BLaER1 (cell line): ENCODE results near the gene VARS1.
A peak's percentile ranks its signal among the peaks of the same experiment; 100 is the strongest.

Experiments used
- H3K27ac ChIP-seq: shearing (Covaris generic); formaldehyde crosslinking; 2 replicates; pipeline ENCODE4 v1.8.1; 2022
- H3K27me3 ChIP-seq: shearing (Covaris generic); formaldehyde crosslinking; 2 replicates; pipeline ENCODE4 v1.8.1; 2022
- H3K36me3 ChIP-seq: shearing (Covaris generic); formaldehyde crosslinking; 2 replicates; pipeline ENCODE4 v1.8.1; 2022
- H3K4me1 ChIP-seq: shearing (Covaris generic); formaldehyde crosslinking; 2 replicates; pipeline ENCODE4 v1.8.1; 2022
- H3K4me2 ChIP-seq: shearing (Covaris generic); formaldehyde crosslinking; 2 replicates; pipeline ENCODE4 v1.8.1; 2022
- H3K4me3 ChIP-seq: shearing (Covaris generic); formaldehyde crosslinking; 2 replicates; pipeline ENCODE4 v1.8.1; 2022
- H3K9ac ChIP-seq: shearing (Covaris generic); formaldehyde crosslinking; 2 replicates; pipeline ENCODE4 v1.8.1; 2022
- H3K9me3 ChIP-seq: shearing (Covaris generic); formaldehyde crosslinking; 2 replicates; pipeline ENCODE4 v1.8.1; 2022
- H4K20me1 ChIP-seq: shearing (Covaris generic); formaldehyde crosslinking; 2 replicates; pipeline ENCODE4 v1.8.1; 2022
- Cebpa-rat ChIP-seq: shearing (Covaris generic); IDR thresholded peaks from 2 replicates; pipeline ENCODE4 v1.8.1; 2022

VARS1 gene

DNA sequence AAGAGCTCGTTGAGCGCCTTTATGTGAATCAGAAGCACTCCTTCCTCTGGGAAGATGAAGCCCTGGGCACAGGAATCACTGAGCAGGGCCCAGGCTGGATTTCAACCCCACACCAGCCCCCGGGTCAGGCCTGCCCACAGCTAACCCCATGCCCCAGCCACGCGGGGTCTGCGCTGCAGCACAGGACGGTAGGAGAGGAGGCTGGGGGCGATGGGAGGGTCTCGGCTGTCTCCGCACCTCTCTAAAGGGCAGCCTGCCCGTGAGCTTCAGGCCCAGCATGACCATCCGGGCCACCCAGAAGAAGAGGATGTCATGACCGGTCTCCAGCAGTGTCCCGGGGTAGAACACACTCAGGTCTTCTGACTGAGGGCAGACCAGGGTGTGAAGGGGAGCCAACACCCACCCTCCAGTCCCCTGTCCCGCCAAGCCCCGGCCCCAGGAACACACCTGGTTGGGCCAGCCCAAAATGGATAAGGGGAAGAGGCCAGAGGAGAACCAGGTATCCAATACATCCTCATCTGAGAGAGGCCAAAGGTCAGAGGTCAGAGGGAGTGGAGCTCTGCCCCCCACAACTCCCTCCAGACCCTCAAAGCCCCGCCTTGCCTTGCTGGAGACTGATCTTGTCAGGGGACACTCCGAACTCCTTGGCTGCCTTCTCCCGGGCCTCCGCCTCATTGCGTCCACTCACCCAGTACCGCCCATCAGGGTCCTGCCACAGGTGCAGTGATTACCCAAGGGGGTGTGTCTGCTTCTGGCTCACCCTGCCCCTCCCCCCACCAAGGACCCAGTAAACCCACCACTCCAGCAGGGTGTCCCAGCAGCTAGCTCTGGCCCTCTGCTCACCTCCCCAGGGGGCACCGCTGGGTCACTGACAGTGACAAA, 14.1 kb downstream of the VARS1 start:
- H3K4me2 ChIP-seq: no peak overlapping the region
- H3K27ac ChIP-seq: no peak overlapping the region
- H4K20me1 ChIP-seq: peaks cover 12% of the 10 kb centered on the region; the same call in 1 of the 2 replicates
- H3K9ac ChIP-seq: no peak overlapping the region
- H3K4me1 ChIP-seq: peaks cover 19% of the 10 kb centered on the region
- H3K36me3 ChIP-seq: peaks cover 91% of the 10 kb centered on the region
- H3K27me3 ChIP-seq: no peaks in the 10 kb centered on the region
- no peak overlapping the region for H3K4me3 ChIP-seq
- no peak for TF ChIP-seq Cebpa-rat
- H3K9me3 ChIP-seq: no peaks in the 10 kb centered on the region

DNA sequence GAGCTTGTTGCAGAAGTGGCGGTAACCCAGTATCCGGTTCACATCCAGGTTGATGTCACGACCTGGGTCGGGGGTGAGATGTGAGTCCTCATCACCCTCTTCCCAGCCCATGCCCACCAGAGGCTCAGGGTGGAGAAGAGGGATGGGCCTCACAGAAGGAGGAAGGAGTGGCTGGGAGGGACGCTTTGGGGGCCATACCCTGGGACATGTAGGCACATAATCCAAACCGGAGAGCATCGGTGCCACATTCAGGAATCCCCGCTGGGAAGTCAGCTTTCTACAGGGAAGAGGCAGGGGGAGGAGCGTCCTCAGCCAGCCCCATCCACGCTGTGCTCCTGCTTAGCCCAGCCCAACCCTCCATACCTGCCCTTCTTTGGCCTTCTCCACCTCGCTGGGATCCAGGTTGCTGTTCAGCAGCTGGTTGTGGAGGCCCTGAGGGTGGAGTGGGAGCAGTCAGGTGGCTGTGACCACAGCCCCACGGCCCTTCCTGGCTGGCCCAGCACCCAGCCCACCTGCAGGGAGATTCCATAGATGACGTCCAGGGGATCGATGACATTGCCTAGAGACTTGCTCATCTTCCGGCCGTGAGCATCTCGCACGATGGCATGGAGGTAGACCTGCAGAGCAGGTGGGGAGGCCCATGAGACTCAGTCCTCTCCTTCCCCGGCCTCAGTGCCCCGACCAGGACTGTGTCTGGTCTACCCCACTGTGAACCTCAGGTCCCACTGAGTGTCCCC, 14.9 kb downstream of the VARS1 start:
- Histone ChIP-seq H3K36me3 (peaks cover 83% of the 10 kb centered on the region), H3K4me3 (no peak overlapping the region), H3K4me2 (no peak overlapping the region), H3K9me3 (no peaks in the 10 kb centered on the region), H3K27me3 (no peaks in the 10 kb centered on the region), H3K9ac (no peak overlapping the region), H3K27ac (no peak overlapping the region), H4K20me1 (peaks cover 12% of the 10 kb centered on the region; the same call in 1 of the 2 replicates), H3K4me1 (peaks cover 26% of the 10 kb centered on the region)
- no peak for TF ChIP-seq Cebpa-rat

DNA sequence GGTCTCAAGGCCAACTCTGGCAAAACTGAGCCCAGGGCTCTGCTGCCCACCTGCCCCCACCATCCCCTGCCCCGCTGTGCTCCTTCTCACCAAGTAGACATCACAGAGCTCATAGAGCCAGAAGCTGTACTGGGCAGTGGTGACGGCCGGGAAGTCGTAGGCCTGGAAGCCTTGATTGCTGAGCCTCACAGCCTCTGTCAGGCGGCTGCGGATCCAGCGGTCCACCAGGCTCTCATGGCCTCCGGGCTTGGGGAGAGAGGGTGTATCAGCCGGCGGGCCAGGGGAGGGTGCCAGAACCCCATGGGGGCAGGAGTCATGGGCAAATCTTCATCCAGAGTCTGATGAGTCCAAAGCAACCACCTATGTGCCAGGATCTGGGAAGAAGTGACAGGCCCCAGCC, 15.6 kb downstream of the VARS1 start:
- Histone ChIP-seq H3K36me3 (peaks cover 75% of the 10 kb centered on the region), H3K4me3 (no peak overlapping the region), H3K9ac (no peak overlapping the region), H3K27ac (no peak overlapping the region), H3K9me3 (no peaks in the 10 kb centered on the region), H3K4me1 (peaks cover 33% of the 10 kb centered on the region), H3K27me3 (no peaks in the 10 kb centered on the region), H4K20me1 (peaks cover 12% of the 10 kb centered on the region; the same call in 1 of the 2 replicates), H3K4me2 (no peak overlapping the region)
- no peak for TF ChIP-seq Cebpa-rat

DNA sequence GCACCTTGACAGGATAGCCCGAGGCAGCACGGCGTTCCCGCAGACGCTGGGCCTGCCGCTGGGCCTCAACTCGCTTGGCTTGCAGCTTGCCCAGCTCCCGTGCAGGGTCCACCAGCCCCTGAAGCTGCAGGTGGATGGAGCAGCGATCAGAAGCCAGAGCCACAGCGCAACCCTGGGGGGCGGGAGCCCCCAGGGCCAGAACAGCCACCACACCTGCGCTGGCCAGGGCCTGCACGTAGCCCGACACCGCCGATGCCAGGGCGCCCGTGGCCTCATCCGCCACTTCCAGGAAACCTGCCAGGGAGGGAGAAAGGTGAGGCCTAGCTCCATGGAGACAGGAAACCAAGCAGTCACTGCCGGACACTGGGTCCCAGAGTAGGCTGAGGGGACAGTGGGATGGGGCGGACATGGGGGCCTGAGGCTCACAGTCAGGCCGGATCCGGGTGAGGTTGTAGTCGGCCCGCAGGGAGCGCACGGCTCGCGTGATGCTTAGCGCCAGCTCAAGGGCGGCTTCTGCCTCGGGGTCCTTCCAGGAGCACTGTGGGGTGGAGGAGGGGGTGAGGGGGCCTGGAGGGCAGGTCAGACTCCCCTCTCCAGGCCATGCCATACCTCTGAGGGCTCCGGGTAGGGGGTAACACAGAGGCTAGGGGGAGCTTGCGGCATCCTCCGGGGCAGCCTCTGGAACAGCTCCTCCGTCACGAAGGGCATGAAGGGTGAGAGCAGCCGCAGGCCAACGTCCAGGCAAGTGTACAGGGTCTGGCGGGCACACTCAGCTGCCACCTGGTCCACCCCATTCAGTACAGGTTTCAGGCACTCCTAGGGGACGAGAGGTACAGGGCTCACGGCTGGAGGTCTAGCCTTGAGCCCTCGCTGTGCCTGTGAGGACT, 16.3 kb downstream of the VARS1 start:
- no peaks in the 10 kb centered on the region for H3K27me3 ChIP-seq
- no peaks in the 10 kb centered on the region for H3K9me3 ChIP-seq
- no peak overlapping the region for H3K9ac ChIP-seq
- no peak overlapping the region for H3K27ac ChIP-seq
- H4K20me1 ChIP-seq: peaks cover 12% of the 10 kb centered on the region; the same call in 1 of the 2 replicates
- TF ChIP-seq Cebpa-rat: no peak
- peaks cover 40% of the 10 kb centered on the region for H3K4me1 ChIP-seq
- H3K4me2 ChIP-seq: no peak overlapping the region
- no peak overlapping the region for H3K4me3 ChIP-seq
- peaks cover 68% of the 10 kb centered on the region for H3K36me3 ChIP-seq

DNA sequence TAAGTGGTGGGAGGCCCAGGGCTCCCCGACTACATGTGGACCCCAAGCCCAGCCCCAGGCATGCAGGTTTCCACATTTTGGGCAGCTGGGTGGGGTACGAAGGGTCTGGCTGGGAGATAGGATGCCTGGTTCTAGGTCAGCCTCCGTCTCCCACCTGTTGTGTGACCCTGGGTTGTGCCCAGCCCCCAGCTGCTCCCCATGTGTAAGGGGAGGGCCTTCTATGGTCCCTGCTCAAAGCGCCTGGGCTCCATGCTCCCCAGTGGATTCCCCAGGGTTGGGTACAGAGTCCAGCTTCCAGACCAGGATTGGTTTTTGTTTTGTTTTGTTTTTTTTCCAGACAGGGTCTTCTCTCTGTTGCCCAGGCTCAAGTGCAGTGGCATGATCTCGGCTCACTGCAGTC, 17.4 kb downstream of the VARS1 start:
- no peak overlapping the region for H3K27ac ChIP-seq
- H3K4me3 ChIP-seq: no peak overlapping the region
- H3K9ac ChIP-seq: no peak overlapping the region
- H4K20me1 ChIP-seq: peaks cover 12% of the 10 kb centered on the region; the same call in 1 of the 2 replicates
- peaks cover 44% of the 10 kb centered on the region for H3K4me1 ChIP-seq
- H3K36me3 ChIP-seq: peaks cover 58% of the 10 kb centered on the region
- no peak for TF ChIP-seq Cebpa-rat
- H3K4me2 ChIP-seq: no peak overlapping the region
- H3K9me3 ChIP-seq: no peaks in the 10 kb centered on the region
- H3K27me3 ChIP-seq: no peaks in the 10 kb centered on the region

DNA sequence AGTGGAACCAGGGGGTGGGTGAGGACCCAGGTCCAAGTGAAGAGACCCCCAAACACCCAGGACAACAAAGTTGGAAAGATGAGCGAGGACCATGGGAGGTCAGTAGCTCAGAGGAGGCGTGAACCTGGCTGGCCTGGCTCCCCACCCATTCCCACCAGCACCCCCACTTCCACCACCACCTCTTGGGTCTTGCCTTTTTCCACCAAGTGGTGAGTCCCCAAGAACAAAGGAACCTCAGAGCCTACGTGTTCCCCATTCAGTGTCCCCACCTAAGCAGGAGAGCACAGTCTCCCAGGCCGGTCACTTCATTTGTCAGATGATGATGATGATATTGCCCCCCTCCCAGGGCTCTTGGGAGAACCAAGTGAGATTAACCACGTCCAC, 17.9 kb downstream of the VARS1 start:
- Histone ChIP-seq H3K9ac (0 out of 2 replicates have a peak overlapping the region, but pooled peaks have one; percentile 23), H3K9me3 (no peaks in the 10 kb centered on the region), H3K27ac (no peak overlapping the region), H4K20me1 (peaks cover 11% of the 10 kb centered on the region; the same call in 1 of the 2 replicates), H3K27me3 (no peaks in the 10 kb centered on the region), H3K4me2 (peak overlapping the region; percentile 66), H3K4me1 (peaks cover 48% of the 10 kb centered on the region), H3K36me3 (peaks cover 53% of the 10 kb centered on the region), H3K4me3 (no peak overlapping the region)
- no peak for TF ChIP-seq Cebpa-rat

DNA sequence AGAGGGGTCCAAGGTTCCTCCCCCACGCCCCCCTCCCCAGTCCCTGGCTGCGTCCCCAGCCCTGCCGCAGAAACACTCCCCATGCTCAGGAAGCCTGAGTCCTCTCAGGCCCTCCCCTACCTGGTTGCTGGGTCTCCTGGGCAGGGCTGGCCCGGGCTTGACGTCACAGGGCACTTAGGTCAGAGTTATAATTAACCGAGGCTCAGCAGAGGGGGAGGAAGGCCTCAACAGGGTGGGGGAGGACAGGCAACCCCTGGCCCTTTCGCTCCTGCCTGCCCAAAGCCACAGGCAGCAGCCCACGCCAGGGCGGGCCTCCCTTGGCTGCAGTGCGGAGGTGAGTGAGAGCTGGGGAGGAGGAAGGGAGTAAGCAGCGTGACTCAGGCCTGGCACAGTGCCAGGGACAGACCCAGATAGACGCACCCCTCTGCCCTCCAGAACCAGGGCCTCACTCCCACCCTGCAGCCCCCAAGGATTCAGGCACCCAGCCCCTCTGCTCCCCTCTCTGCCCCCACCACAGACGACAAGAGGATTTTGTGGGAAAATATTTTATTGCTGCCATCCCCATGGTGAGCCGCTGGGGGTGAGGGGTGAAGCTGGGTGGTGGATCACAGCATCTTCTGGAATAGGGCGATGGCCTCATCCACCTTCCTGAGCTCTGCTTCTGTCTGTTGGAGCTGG, 18.4 kb downstream of the VARS1 start, which contains the start of gene VWA7:
Gene VWA7 (minus strand): TSS at position 340 of the 678 bp plus-strand sequence. CDS start 549 bp downstream, outside the sequence.
- H3K9ac ChIP-seq: 0 out of 2 replicates have a peak within 1 kb of the TSS, but pooled peaks have one; percentile 23
- no peaks in the 10 kb centered on the region for H3K9me3 ChIP-seq
- H3K27me3 ChIP-seq: no peaks in the 10 kb centered on the region
- peaks cover 47% of the 10 kb centered on the region for H3K36me3 ChIP-seq
- H3K4me1 ChIP-seq: peaks cover 53% of the 10 kb centered on the region
- no peak for TF ChIP-seq Cebpa-rat
- H4K20me1 ChIP-seq: peaks cover 6% of the 10 kb centered on the region; the same call in 1 of the 2 replicates
- no peak within 1 kb of the TSS for H3K4me3 ChIP-seq
- H3K27ac ChIP-seq: peak within 1 kb of the TSS; percentile 58
- peak within 1 kb of the TSS; percentile 66 for H3K4me2 ChIP-seq

DNA sequence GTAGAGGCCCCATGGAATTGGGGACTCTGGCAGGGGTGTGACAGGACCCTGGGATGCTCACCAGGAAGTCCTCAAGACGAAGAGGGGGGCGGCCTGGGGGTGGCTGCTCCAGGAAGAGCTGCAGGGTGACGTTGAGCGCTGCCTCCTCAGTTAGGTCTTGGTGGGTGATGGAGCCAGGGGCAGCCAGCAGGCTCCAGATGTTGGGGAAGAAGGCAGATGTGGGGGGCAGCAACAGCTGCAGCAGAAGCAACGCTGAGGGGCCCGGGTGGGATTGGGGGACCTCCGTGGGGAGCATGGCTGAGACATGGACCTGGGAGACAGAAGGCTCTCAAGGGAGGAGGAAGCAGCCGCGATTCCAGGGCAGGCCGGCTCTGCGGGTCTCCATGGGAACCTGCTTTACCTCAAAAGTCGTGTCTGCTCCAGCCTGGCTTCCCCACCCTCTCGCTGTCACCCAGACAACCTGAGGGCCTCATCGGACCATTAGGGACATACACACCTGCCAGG, 19.0 kb downstream of the VARS1 start:
- Histone ChIP-seq H4K20me1 (peaks cover under 1% of the 10 kb centered on the region; the same call in 1 of the 2 replicates), H3K4me1 (peaks cover 58% of the 10 kb centered on the region), H3K9ac (no peak overlapping the region), H3K36me3 (peaks cover 41% of the 10 kb centered on the region), H3K27me3 (no peaks in the 10 kb centered on the region), H3K27ac (peak overlapping the region; percentile 58), H3K4me3 (no peak overlapping the region), H3K9me3 (no peaks in the 10 kb centered on the region), H3K4me2 (peak overlapping the region; percentile 66)
- TF ChIP-seq Cebpa-rat: no peak
